PC-3 (cell line): ENCODE data around the gene PTPRR. TPM values are rescaled to one million over a fixed set of nuclear protein-coding genes. Genes with fewer than 3 reads are reported as not detected.

Experiments used
- ATAC-seq: fragments of 200-7000 bp; cut with Tn5 transposase; 2 replicates; pipeline ENCODE4 v1.9.1; 2020; ENCODE audit warnings: mild to moderate bottlenecking, moderate library complexity
- BruUV-seq: library from RNA; stranded (reverse); fragments of 400-500 nt; replicated peaks from 2 replicates; lab custom pipeline; 2021; lab: Mats Ljungman, UMichigan
- CTCF ChIA-PET: fragments of 300-600 bp; sonication (Branson Sonifier 250); formaldehyde crosslinking; loops from one replicate; lab custom pipeline; 2022; ENCODE audit warnings: antibody characterized with exemption; lab: Charles Lee
- POLR2A ChIA-PET: fragments of 300-600 bp; sonication (Branson Sonifier 250); formaldehyde crosslinking; loops from one replicate; lab custom pipeline; 2022; ENCODE audit warnings: antibody characterized with exemption; ENCODE audit not compliant: unreplicated experiment; lab: Charles Lee
- DNase-seq: peaks from one replicate; pipeline ENCODE4 v3.0.0-alpha.2; 2015
- H2AFZ ChIP-seq: fragments of 300-600 bp; sonication (generic); 2 replicates; pipeline ENCODE4 v1.6.0; 2016; ENCODE audit warnings: antibody characterized with exemption, low read length
- H3F3A ChIP-seq: fragments of 300-600 bp; sonication (generic); one replicate; pipeline ENCODE4 v1.6.0; 2017; ENCODE audit warnings: antibody characterized with exemption, low read length, control low read depth, mild to moderate bottlenecking; ENCODE audit not compliant: unreplicated experiment
- H3K27ac ChIP-seq: fragments of 300-600 bp; sonication (generic); 2 replicates; pipeline ENCODE4 v1.5.1; 2016; ENCODE audit warnings: mild to moderate bottlenecking, low read length
- H3K27me3 ChIP-seq: fragments of 300-600 bp; sonication (generic); 2 replicates; pipeline ENCODE4 v1.6.1; 2016; ENCODE audit warnings: low read length, mixed read lengths
- H3K36me3 ChIP-seq: fragments of 300-600 bp; sonication (generic); 2 replicates; pipeline ENCODE4 v1.6.1; 2016; ENCODE audit warnings: low read depth, mixed run types, low read length, mixed read lengths
- H3K4me1 ChIP-seq: fragments of 300-600 bp; sonication (generic); 2 replicates; pipeline ENCODE4 v1.5.1; 2016; ENCODE audit warnings: low read length; ENCODE audit not compliant: insufficient read depth
- H3K4me2 ChIP-seq: fragments of 300-600 bp; sonication (generic); 2 replicates; pipeline ENCODE4 v1.6.0; 2016; ENCODE audit warnings: low read length
- H3K4me3 ChIP-seq: fragments of 300-600 bp; sonication (generic); 2 replicates; pipeline ENCODE4 v1.5.1; 2016; ENCODE audit warnings: mild to moderate bottlenecking, low read length, mixed read lengths
- H3K79me2 ChIP-seq: fragments of 300-600 bp; sonication (generic); 2 replicates; pipeline ENCODE4 v1.6.1; 2017; ENCODE audit warnings: low read length, mixed read lengths
- H3K9ac ChIP-seq: fragments of 300-600 bp; sonication (generic); 2 replicates; pipeline ENCODE4 v1.6.0; 2016; ENCODE audit warnings: mild to moderate bottlenecking, low read length
- H3K9me2 ChIP-seq: fragments of 300-600 bp; sonication (generic); replicated peaks from 2 replicates; pipeline ENCODE4 v1.6.1; 2016; ENCODE audit warnings: mixed run types, low read length, mixed read lengths
- H3K9me3 ChIP-seq: fragments of 300-600 bp; sonication (generic); 2 replicates; pipeline ENCODE4 v1.6.1; 2016; ENCODE audit warnings: low read length, mixed read lengths
- H4K20me1 ChIP-seq: fragments of 300-600 bp; sonication (generic); 2 replicates; pipeline ENCODE4 v1.6.1; 2016; ENCODE audit warnings: low read length, mixed read lengths
- CTCF ChIP-seq: fragments of 300-600 bp; sonication (generic); conservative IDR thresholded peaks from 2 replicates; pipeline ENCODE4 v1.5.1; 2017; ENCODE audit warnings: antibody characterized with exemption, low read depth, mild to moderate bottlenecking, low read length
- EZH2 ChIP-seq: fragments of 300-600 bp; sonication (generic); IDR thresholded peaks from one replicate; pipeline ENCODE4 v1.6.1; 2017; ENCODE audit warnings: antibody characterized with exemption, mild to moderate bottlenecking, low read length; ENCODE audit not compliant: unreplicated experiment
- EZH2phosphoT487 ChIP-seq: fragments of 300-600 bp; sonication (generic); IDR thresholded peaks from 2 replicates; pipeline ENCODE4 v1.6.1; 2018; ENCODE audit warnings: mild to moderate bottlenecking, antibody characterized with exemption, low read length, borderline replicate concordance
- intact Hi-C: fragments of 100-400 bp; cut with micrococcal nuclease; formaldehyde crosslinking; loops from 2 replicates; pipeline ENCODE4 v1.9.0; 2023
- total RNA-seq: library from RNA; depleted of rRNA; stranded (reverse); fragments of >200 nt; gene quantifications from 2 replicates; pipeline ENCODE4 v1.2.3, GENCODE V29; 2014

PTPRR gene
- total RNA-seq, 1 experiment from 2014 or later, result 3.1 TPM

GRCh38 chr12:70615174-70615866 is 305.2 kb downstream of the PTPRR start:
- no peaks in the 10 kb centered on the region for H3K27me3 ChIP-seq
- H3K79me2 ChIP-seq, result no peaks in the 10 kb centered on the region
- no TSS peak for BruUV-seq
- H3K36me3 ChIP-seq, result no peaks in the 10 kb centered on the region
- no peaks in the 10 kb centered on the region for H3F3A ChIP-seq
- 0 out of 2 replicates have a peak, but pooled peaks cover 3% of the 10 kb centered on the region for H3K4me1 ChIP-seq
- no peak overlapping the region for H3K27ac ChIP-seq
- H2AFZ ChIP-seq, result no peak overlapping the region
- intact Hi-C loops, result no loop called here
- CTCF ChIA-PET, result no interaction called here
- no peak overlapping the region for H3K9ac ChIP-seq
- TF ChIP-seq EZH2phosphoT487 (no peak), CTCF (no peak), EZH2 (no peak)
- DNase-seq (no peak), ATAC-seq (no peak)
- no peaks in the 10 kb centered on the region for H4K20me1 ChIP-seq
- H3K4me3 ChIP-seq, result no peak overlapping the region
- H3K9me3 ChIP-seq, result no peaks in the 10 kb centered on the region
- no peak overlapping the region for H3K4me2 ChIP-seq
- no peaks in the 10 kb centered on the region for H3K9me2 ChIP-seq
- POLR2A ChIA-PET, result no interaction called here

GRCh38 chr12:70609739-70610491 is 310.6 kb downstream of the PTPRR start:
- intact Hi-C loops, result no loop called here
- Histone ChIP-seq H3K27me3 (no peaks in the 10 kb centered on the region), H3K9ac (peak overlapping the region; percentile 60), H3K4me2 (peak overlapping the region; percentile 87), H3K9me2 (no peaks in the 10 kb centered on the region), H3K27ac (no peak overlapping the region), H4K20me1 (no peaks in the 10 kb centered on the region), H3K36me3 (no peaks in the 10 kb centered on the region), H3K4me3 (peak overlapping the region; percentile 74), H3K4me1 (peaks cover 12% of the 10 kb centered on the region; the same call in 1 of the 2 replicates), H3K79me2 (no peaks in the 10 kb centered on the region), H3K9me3 (no peaks in the 10 kb centered on the region), H2AFZ (peak overlapping the region; percentile 84), H3F3A (no peaks in the 10 kb centered on the region)
- TF ChIP-seq EZH2 (no peak), CTCF (no peak), EZH2phosphoT487 (no peak)
- ChIA-PET POLR2A (no interaction called here), CTCF (no interaction called here)
- no TSS peak for BruUV-seq
- ATAC-seq, result peak; percentile 84
- peak; percentile 44 for DNase-seq
